ENCODE results near the gene GNG12.

GRCh38 chr1:67834246-67834877, 1.1 kb upstream of the GNG12 start:
- TF ChIP-seq POLR2AphosphoS5 (IDR thresholded peaks at IDR 0.05; ENCODE audit: low read depth, low read length) (no peak), POLR2A (IDR thresholded peaks at IDR 0.05; ENCODE audit: low read depth, low read length) (no peak), TAF1 (IDR thresholded peaks at IDR 0.05; ENCODE audit: borderline replicate concordance, low read depth, low read length) (no peak)
